Frontal cortex (tissue), 1 donor: Measurements from ENCODE around the gene PHLDA1. TPM values are rescaled to one million over a fixed set of nuclear protein-coding genes. Genes with fewer than 3 reads are reported as not detected.

ENCODE experiments used
- total RNA-seq: library from RNA; depleted of rRNA; stranded (reverse); fragments of >200 nt; gene quantifications from one replicate; pipeline ENCODE4 v1.2.3, GENCODE V29; 2014

PHLDA1 gene
- total RNA-seq, 1 donor from 2014 or later, result 20.0 TPM

Other genes starting within 250 kb of the PHLDA1 start
- gene NAP1L1, start 52.9 kb upstream of the PHLDA1 start, total RNA-seq, result 144 TPM